ENCODE results near the gene EIF4A3. TPM values are rescaled to one million over a fixed set of nuclear protein-coding genes. Genes with fewer than 3 reads are reported as not detected.

EIF4A3 gene
- total and polyA plus RNA-seq, 9 of the 15 experiments (the other 6 are each of a cell fraction or from before 2014, with no cell fraction given): 62.7 to 171 (median 127) TPM

GRCh38 chr17:80195671-80196529, 49.0 kb upstream of the EIF4A3 start (continued):
- TF ChIP-seq CUX1 (CRISPR knock-in tag; IDR thresholded peaks at IDR 0.05) (no peak), ZNF785 (CRISPR knock-in tag; IDR thresholded peaks at IDR 0.05) (no peak)

GRCh38 chr17:80195141-80195540, 48.2 kb upstream of the EIF4A3 start:
- intact Hi-C loops (cut with micrococcal nuclease) (loop anchor here (5.0 kb wide), 1 partner anchor 217 kb away; no protein-coding TSS in a partner anchor), in situ Hi-C loops (cut with MboI) (loop anchor here (10.0 kb wide), 1 partner anchor 790 kb away; no protein-coding TSS in a partner anchor)
- no TSS peak for BruUV-seq (replicated peaks)
- ATAC-seq: no peak
- Histone ChIP-seq H3K9me3 (replicated peaks; ENCODE audit: control insufficient read depth, insufficient read depth, low read depth, low read length) (no peaks in the 10 kb centered on the region), H3K36me3 (ENCODE audit: control insufficient read depth, insufficient read depth, low read length) (no peaks in the 10 kb centered on the region), H3K9ac (ENCODE audit: insufficient read depth in 1 of 2, low read depth in 2 of 2, low read length in 2 of 2) (peak overlapping the region in 1 of 2 experiments; percentile 17; a peak in 2 of 4 replicates), H3K4me1 (replicated peaks in 1 of 2; ENCODE audit: control insufficient read depth in 2 of 2, insufficient read depth in 2 of 2, low read length in 2 of 2) (peaks cover 0 to 20% of the 10 kb centered on the region in 2 experiments; a peak in 2 of 5 replicates), H2AFZ (ENCODE audit: low read depth, low read length) (no peak overlapping the region), H3K4me3 (no peak overlapping the region), H3K4me2 (ENCODE audit: insufficient read depth, low read length) (no peak overlapping the region), H3K27me3 (ENCODE audit: control insufficient read depth in 2 of 2, insufficient read depth in 2 of 2, low read length in 2 of 2) (peaks cover 38 to 59% of the 10 kb centered on the region in 2 experiments), H4K20me1 (replicated peaks; ENCODE audit: control insufficient read depth, insufficient read depth, low read length) (no peaks in the 10 kb centered on the region), H3K9me1 (ENCODE audit: control insufficient read depth, insufficient read depth, low read length) (no peaks in the 10 kb centered on the region), H3K79me2 (ENCODE audit: control insufficient read depth, insufficient read depth, low read length) (no peaks in the 10 kb centered on the region), H3K27ac (ENCODE audit: extremely low read depth, low read depth, low read length) (no peak overlapping the region)
- 5% methylated on average over 12 of the region's 14 CpGs for WGBS (ENCODE audit: insufficient coverage, low coverage, missing lambda C conversion rate)
- FAIRE-seq: no peak
- no peak for DNase-seq (ENCODE audit: extremely low read depth in 1 of 4, low spot score in 3 of 4)
- CTCF ChIA-PET (ENCODE audit: low intra/inter-chr PET ratio): interaction anchor here (1.1 kb wide), 2 partner anchors 89 to 169 kb away, joined by 3 to 4 read pairs; no protein-coding TSS in a partner anchor
- POLR2A ChIA-PET: interaction anchor here (1.1 kb wide), 1 partner anchor 11 kb away, joined by 6 read pairs; no protein-coding TSS in a partner anchor
- TF ChIP-seq E2F3 (CRISPR knock-in tag; IDR thresholded peaks at IDR 0.05): no peak
- TF ChIP-seq RNF2 (IDR thresholded peaks at IDR 0.05): no peak
- TF ChIP-seq SPI1 (IDR thresholded peaks at IDR 0.05; ENCODE audit: borderline replicate concordance, low read depth, low read length): no peak
- TF ChIP-seq C11orf30 (IDR thresholded peaks at IDR 0.05; ENCODE audit: low read depth): no peak
- no peak for TF ChIP-seq ZNF449 (CRISPR knock-in tag; IDR thresholded peaks at IDR 0.05)
- no peak for TF ChIP-seq SAP30 (IDR thresholded peaks at IDR 0.05; ENCODE audit: borderline replicate concordance, insufficient read depth, low read depth, low read length, poor library complexity, severe bottlenecking)
- no peak for TF ChIP-seq MCM7 (IDR thresholded peaks at IDR 0.05)
- no peak for TF ChIP-seq U2AF1 (optimal IDR thresholded peaks at IDR 0.05; ENCODE audit: low read depth, low read length)
- TF ChIP-seq TFAP4 (CRISPR knock-in tag; IDR thresholded peaks at IDR 0.05; ENCODE audit: borderline replicate concordance): no peak
- TF ChIP-seq ZKSCAN1 (IDR thresholded peaks at IDR 0.05; ENCODE audit: low read depth, low read length): no peak
